Upper lobe of left lung (tissue), 4 donors: ENCODE results near the gene APIP.

Source experiments
- POLR2A ChIP-seq, 4 donors: fragments of 450-650 bp; IDR thresholded peaks; one replicate each; pipeline ENCODE4 v1.5.1; 2016 to 2017; ENCODE audit warnings: antibody characterized with exemption in 4 of 4, mild to moderate bottlenecking in 2 of 4
- POLR2AphosphoS5 ChIP-seq, 2 donors: sonication (generic); formaldehyde crosslinking; IDR thresholded peaks; one replicate each; pipeline ENCODE4 v1.5.1; 2017; ENCODE audit warnings: antibody characterized with exemption in 2 of 2
- TF ChIP-seq, protein P1 (sequence below), 6 experiments: fragments of 450-650 bp in 4 of 6; fragments of 200-600 bp in 2 of 6; sonication (generic) in 2 of 6; IDR thresholded peaks; one replicate each; pipeline ENCODE4 v1.5.1; 2016 to 2019; ENCODE audit warnings: antibody characterized with exemption in 6 of 6

DNA sequence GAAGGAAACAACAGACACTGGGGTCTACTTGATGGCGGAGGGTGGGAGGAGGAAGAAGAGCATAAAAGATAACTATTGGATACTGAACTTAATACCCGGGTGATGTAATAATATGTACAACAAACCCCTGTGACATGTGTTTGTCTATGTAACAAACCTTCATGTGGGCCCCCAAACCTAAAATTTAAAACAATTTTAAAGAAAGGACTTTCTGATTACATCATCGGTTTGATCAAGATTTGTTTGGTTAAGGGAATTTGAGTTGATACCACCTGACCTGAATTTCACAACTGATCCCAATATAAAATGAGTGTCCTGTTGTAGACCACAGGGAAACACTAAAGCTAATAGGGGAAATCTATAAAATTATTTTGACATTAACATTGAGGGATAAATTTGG is 34.3 kb downstream of the APIP start:
- TF ChIP-seq, protein P1, sequence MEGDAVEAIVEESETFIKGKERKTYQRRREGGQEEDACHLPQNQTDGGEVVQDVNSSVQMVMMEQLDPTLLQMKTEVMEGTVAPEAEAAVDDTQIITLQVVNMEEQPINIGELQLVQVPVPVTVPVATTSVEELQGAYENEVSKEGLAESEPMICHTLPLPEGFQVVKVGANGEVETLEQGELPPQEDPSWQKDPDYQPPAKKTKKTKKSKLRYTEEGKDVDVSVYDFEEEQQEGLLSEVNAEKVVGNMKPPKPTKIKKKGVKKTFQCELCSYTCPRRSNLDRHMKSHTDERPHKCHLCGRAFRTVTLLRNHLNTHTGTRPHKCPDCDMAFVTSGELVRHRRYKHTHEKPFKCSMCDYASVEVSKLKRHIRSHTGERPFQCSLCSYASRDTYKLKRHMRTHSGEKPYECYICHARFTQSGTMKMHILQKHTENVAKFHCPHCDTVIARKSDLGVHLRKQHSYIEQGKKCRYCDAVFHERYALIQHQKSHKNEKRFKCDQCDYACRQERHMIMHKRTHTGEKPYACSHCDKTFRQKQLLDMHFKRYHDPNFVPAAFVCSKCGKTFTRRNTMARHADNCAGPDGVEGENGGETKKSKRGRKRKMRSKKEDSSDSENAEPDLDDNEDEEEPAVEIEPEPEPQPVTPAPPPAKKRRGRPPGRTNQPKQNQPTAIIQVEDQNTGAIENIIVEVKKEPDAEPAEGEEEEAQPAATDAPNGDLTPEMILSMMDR (IDR thresholded peaks at IDR 0.05), result no peak
- TF ChIP-seq POLR2AphosphoS5 (IDR thresholded peaks at IDR 0.05) (no peak), POLR2A (IDR thresholded peaks at IDR 0.05) (no peak)
